CD4-positive, alpha-beta T cell treated with Interleukin-6 for 4 hours (primary cell): ENCODE measurements around the gene NPHP3.

ENCODE experiments used
- DNase-seq: peaks from one replicate; pipeline ENCODE4 v3.0.0-alpha.2; 2020; ENCODE audit warnings: mixed read lengths

NPHP3 gene

DNA sequence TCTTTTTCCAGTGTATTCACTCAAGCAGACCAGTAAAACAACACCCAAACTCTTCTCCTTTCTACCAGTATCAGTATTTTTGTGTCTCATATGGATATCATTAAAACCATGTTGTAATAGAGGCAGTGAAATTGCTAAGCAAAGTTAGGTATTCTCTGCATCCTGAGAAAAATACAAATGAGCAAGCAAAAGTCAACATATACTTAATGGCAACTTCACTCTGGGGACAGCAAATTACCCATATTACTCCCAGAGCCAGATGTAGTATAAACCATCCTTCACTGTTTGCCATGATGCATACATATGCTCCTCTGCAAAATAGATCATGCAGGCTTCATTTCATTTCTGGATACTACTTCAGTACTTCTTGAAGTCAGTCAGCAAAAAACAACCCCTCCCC is 40.0 kb downstream of the NPHP3 start:
- DNase-seq: no peak

DNA sequence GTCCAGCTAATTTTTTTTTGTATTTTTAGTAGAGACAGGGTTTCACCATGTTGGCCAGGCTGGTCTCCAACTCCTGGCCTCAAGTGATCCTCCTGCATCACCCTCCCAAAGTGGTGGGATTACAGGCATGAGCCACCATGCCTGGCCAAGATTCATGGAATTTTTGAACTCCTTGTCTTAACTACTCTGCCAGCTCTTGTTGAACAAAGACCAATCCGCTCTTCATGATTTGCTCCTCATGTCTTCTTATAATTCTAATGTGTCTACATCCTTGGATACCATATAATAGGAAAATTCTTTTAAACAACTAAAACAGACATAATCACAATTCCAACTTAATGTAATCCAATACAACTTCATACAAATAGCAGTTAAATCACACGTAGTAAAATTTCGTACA is 40.8 kb downstream of the NPHP3 start:
- no peak for DNase-seq

DNA sequence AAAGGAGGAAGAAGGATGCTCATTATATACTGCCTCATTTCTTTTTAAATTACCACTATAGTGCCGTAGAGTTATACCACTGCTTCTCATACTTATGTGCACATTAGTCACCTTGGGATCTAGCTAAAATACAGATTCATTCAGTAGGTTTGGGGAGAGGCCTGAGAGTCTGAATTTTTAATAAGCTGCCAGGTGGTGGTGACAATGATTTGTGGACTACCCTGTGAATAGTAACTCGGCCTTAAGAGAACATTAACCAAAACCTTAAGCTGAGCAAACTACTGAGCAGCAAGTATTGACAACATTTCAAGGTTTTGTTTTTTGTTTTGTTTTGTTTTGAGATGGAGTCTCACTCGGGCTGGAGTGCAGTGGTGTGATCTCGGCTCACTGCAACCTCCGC is 42.3 kb downstream of the NPHP3 start:
- no peak for DNase-seq

DNA sequence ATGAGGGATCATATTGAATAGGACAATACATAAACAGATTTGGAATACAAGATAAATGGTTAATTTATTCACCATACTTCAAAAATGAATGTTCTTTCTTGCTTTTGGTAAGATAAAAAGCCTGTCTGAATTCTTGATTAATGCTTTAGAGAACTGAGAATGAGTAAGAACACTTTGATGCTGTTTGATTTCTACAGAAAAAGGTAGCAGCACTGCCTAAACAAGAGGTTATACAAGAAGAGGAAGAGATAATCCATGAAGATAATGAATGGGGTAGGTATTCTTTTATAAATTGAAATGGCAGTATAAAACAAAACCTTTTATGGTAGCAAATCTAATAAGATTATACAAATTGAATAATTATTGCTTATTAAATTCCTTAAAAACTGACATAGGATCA is 46.8 kb downstream of the NPHP3 start:
- DNase-seq: no peak

DNA sequence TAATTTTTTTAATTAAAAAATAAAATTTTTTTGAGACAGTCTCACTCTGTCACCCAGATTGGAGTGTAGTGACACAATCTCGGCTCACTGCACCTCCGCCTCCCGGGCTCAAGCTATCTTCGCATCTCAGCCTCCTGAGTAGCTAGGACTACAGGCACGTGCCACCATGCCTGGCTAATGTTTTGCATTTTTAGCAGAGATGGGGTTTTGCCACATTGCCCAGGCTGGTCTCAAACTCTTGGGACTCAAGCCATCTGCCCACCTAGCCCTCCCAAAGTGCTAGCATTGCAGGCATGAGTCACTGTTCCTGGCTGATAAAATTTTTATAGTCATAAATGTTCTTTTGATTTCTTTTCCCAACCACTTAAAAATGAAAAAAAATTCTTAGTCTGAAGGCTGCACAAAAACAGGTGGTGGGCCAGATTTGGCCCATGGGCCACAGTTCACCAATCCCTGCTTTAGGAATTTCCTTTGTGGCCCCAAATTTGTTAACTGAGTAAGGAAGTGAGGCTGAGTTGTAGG is 52.9 kb downstream of the NPHP3 start:
- no peak for DNase-seq

DNA sequence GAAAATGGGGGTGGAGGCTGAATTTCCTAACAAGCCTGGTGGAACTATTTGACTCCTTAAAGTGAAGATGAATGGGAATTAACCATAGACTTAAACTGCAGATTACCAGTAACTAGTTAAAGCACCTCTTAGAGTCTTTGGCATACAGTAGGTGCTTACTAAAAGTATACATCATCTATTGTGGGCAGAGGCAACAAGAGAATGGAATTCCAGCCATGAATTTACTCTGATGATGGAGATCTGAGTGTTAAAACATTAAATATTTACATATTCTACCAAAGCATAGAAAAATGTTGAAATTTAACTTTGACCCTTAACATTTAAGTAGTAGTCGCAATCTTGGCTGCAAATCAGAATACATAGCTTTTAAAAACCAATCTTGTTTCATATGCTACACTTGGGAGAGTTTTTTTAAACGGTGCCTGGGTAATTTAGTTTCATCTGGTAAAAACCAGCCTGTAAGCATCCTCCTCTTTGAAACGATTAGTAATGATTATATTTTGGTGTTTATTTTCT is 56.9 kb downstream of the NPHP3 start:
- DNase-seq: no peak

DNA sequence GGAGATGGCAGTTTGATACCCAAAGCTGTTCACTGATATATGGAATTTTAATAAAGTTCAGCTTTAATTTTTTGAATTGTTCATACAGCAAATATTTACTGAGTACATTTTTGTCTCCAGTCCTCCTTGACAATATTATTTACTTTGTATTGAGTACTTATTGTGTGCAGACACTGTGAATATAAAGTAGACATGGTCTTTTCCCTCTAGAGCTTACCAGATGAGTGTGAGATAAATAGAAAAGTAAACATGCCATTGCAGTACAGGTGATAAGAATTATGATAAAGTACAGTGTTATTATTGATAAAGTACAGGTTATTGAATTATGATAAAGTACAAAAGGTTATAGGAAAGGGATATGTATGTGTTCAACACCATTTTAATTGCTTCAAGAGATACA is 60.0 kb downstream of the NPHP3 start:
- DNase-seq: no peak

DNA sequence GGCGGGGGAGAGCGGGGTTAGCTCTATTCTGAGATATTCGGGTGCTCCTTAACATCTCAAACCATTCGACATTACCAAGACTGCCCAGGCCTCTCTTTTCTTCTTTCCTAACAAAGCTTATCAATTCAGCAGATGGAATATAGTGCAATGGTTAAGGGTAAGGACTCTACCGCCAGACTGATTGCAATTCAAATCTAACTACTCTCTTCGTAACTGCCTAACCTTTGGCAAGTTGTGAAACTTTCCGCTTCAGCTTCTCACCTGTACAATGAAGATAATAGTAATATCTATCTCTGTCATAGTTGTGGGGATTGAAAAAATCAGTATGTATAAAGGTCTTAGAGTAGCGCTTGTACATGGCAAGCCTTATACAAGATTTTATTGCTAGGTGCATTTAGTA is 61.1 kb downstream of the NPHP3 start:
- no peak for DNase-seq

DNA sequence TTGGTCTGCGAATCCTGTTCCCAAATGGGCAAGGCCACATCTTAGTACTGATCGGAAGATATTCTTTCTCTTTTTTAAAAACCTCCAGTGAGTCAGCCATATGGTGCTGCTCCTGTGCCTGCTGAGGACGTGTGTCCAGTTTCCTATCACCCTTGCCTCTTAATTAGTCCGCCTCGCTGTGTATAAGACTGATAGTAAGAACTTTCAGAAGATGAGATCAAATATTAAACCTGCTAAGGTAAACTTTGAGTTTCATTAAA is 61.5 kb downstream of the NPHP3 start:
- DNase-seq: no peak

DNA sequence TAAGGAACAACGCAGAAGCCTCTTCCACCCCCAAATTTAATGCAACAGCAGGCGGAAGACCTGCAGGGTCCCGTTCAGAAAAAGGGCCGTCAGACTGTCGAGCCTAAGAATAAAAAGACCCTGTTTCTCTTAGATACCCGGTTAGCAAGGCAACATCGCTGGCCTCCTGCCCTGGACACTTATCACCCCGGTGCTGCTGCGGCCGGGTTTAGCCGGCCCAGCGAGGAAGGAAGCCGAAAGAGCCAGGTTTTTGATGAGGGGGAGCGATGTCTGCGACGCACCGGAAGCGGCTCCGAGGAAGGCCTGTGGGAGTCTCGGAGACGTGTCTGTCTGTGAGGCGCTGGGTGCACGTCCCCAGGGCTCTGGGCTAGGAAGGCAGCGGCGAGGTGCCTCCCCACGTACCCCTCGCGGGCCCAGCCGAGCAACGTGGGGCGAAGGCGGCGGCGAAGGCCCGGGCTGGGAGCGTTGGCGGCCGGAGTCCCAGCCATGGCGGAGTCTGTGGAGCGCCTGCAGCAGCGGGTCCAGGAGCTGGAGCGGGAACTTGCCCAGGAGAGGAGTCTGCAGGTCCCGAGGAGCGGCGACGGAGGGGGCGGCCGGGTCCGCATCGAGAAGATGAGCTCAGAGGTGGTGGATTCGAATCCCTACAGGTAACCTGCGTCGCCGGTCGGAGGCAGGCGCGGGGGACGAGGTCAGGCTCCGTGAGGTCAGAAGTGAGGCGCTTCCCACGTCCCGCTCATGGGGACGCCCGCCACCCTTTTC is 62.0 kb downstream of the NPHP3 start, which contains the start of gene UBA5:
TSS of gene UBA5 (plus strand) at position 278 of the 759 bp plus-strand sequence. CDS start at position 487, 209 bp downstream.
- peak; percentile 75 for DNase-seq

DNA sequence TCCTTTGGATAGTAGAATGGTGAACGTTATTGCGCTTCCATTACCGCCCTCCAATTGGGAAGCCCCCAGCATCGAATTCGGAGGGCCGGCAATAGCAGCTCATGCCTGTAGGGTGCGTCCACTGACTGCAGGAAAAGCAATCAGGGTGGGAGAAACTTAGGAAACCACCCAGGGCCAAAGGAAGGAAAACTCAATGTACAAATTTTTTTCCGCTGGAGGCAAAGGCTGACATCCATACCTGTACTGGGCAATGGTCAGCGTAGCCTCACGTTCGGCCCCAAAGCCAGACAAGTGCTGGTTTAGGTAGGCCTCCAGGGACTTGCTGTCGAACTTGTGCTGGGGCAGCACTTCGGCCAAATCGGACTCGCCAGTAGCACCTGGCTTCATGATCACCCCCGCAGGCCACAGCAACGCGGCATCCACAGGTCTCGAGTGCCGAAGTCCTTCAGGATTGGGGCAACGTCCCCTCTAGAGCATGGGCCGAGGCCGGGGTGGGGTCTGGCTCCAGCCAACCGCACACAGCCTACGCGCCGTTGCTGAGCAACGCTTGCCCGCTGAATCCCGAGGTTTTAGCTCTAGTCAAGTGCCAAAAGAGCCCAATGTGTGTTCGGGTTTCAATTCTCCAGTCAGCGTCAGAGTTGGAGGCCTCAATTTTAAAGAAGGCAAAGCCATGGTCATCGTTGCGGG is 62.7 kb downstream of the NPHP3 start, which contains the start of gene ACAD11:
TSS of gene ACAD11 (minus strand) at position 445 of the 687 bp plus-strand sequence. CDS start at position 387, 58 bp downstream.
- peak; percentile 41 for DNase-seq

DNA sequence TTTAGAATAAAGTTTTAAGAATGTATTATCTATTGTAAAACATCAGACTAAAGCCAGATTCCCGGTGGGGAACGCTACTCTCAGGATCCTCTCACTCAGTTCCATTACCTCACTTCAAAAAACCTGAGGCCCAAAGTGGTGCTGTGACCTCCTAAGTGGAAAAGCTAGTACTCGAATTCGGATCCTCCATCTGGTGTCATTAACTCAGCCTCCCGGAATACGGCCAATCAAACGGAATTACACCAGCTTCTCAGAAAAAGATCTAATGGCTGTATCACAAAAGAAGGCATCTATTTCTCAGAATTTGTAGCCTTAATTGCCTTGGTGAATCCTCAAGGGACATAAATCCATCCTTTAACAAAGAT is 63.2 kb downstream of the NPHP3 start:
- no peak for DNase-seq

DNA sequence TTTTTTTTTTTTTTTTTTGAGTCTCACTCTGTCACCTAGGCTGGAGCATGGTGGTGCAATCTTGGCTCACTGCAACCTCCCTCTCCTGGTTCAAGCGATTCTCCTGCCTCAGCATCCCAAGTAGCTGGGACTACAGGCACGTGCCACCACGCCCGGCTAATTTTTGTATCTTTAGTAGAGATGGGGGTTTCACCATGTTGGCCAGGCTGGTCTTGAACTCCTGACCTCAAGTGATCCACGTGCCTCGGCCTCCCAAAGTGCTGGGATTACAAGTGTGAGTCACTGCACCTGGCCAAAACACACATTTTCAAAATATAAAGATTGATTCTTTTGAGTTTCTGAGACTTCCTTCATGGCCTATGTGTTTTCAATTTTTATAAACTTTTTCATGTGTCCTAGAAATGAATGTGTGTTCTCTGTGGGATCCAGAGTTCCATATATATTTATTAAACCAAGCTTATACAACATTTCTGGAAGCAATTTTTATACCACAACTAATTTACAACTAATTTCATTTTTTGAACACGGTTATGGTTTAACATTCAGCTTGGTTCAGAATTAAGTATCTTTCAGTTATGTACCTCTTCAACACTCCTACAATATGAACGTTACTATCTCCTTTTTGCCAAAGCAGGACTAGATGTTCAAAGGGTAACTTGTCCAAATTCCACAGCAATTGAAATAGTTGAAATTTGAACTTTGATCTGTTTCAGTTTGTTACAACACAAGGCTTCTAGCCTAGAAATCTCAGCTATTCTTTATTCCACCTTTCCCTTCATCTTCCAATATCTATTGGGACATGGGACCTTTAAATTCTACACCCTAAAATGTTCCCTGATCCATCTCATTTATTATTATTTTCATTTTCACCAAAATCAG is 64.1 kb downstream of the NPHP3 start:
- no peak for DNase-seq

DNA sequence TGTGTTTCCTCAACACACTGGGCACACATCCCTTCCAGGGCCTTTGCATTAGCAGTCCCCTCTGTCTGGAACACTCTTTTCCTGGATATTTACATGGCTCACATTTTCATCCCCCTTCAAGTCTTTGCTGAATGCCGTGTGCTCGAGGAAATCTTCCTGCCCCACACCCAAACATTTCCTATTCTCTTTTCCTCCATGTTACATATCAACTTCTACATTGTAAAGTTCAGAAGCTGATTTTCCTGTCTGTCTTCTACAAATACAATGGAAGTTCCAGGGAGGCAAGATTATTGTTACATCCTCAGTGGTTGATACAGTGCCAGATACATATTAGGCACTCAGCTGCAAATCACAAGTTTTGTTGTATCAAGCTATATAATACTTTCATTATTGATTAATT is 66.7 kb downstream of the NPHP3 start:
- DNase-seq: no peak

DNA sequence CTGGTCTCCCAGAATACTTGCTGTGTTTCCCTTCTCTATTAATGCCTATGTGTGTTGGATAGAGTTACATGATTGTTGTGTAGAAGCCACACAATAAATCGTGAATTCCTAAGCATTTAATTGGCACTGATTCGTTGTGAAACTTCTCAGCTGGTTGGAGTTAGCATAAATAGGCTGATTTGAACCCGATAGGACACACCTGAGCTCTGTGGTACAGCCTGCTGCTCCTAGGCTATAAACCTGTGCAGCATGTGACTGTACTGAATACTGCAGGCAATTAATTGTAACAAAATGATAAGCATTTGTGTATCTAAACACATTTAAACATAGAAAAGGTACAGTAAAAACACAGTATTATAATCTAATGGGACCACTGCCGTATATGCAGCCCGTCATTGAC is 67.5 kb downstream of the NPHP3 start:
- no peak for DNase-seq

DNA sequence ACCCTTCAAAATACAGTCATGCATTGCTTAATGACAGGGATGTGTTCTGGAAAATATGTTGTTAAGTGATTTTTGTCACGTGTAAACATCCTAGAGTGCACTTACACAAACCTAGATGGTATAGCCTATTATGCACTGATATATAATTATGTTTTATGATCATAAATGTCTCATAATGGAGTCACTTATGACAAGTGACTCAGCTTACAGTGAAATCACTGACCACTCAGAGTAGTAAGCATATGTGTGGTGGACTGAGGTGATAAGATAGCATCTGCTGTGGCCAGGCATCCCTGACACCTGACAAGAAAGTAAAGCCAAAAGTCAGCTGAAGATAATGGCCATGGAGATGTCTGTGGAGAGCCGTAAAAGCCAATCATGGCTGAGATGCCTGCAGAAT is 68.0 kb downstream of the NPHP3 start:
- DNase-seq: no peak

DNA sequence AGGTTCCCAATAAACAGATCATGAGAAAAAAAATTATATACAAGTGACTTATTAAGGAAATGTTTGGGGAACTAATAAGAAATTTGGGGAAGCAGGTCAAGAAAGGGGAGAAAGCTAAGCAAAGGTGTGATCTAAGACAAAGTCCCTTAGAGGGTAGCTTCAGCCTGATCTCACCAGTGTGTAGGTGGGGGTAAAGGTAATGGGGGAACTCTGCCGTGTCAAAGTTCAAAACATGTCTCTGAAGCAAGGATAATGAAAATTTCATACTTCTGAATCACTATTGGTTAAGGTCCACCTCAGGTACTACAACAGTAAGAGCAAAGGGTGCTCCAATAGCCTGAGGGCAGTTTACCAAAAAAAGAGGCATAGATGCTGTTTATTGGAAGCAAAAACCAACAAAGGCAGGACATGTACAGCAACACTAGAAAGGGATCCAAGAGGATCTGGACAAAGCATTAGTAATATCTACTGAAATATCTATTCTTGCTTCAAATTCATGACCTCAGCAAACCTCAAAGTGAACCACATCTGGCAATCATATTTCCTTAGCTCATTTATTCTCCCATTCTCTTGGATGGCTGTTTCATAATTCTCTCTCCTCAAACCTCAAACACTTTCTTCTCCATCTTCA is 69.5 kb downstream of the NPHP3 start:
- DNase-seq: no peak

DNA sequence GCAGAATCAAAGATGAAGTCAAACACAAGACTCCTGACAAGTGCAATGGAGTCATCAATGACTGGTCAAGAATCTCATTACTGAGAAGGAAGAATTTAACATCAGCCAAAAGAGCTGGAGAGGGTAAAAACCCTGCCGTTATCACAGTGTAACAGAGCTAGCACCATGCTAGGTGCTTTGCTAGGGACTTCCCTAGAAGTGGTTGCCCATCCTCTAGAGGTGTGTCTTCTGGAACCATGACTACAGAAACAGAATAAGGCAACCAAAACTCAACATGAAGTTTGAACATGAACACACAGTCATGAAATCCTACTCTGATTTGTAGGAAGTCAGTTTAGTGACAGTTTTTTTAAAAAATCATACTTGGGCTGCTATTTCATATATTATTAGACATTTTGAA is 72.1 kb downstream of the NPHP3 start:
- no peak for DNase-seq

DNA sequence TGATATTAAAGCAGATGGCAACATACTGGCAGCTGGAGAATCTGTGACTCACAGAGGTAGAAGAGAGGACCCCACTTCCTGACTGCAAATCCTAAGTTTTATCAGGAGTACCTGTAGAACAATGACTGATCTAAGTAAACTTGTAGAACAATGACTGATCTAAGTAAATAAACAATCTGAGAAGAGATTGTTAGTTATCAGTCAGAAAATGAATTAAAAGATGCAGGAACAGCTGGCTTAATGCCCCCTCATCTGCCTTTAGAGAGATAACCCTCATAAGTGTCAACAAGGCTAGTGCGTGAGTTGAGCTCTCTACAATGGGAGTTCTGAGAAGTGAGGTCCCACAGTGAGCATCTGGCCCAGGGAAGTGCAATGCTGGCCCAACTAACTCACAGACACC is 77.2 kb downstream of the NPHP3 start:
- no peak for DNase-seq

DNA sequence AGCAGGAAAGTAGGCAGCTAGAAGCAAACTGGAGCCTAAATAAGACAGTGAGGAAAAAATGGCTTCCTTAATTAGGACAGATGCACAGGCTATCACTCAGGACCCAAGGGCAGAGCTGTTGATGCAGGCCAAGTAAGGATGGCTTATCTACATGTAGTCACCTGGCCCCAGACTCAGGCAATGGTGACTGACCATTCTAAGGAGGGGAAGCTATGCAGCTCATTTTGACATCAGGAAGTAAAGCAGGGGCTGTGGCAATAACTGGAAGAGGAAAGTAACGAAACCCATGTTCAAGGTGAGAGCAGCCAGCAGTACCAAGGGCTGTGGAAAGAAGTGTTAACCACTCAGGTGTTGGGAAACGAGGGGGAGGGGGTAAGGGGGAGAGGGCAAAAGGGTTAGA is 78.8 kb downstream of the NPHP3 start:
- DNase-seq: no peak

DNA sequence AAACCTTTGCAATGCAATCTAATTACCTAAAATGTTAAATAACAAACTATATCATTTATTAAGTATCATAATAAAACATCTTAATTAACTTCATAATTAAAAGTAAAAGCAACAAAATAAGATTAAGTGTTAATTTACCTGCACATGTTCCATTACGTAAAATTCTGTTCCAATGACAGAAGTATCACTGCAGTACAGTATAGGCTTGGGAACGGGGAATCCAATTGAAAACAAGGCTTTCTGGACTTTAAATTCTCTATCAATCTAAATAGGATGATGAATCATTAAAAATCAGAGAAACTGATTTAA is 79.7 kb downstream of the NPHP3 start:
- no peak for DNase-seq

DNA sequence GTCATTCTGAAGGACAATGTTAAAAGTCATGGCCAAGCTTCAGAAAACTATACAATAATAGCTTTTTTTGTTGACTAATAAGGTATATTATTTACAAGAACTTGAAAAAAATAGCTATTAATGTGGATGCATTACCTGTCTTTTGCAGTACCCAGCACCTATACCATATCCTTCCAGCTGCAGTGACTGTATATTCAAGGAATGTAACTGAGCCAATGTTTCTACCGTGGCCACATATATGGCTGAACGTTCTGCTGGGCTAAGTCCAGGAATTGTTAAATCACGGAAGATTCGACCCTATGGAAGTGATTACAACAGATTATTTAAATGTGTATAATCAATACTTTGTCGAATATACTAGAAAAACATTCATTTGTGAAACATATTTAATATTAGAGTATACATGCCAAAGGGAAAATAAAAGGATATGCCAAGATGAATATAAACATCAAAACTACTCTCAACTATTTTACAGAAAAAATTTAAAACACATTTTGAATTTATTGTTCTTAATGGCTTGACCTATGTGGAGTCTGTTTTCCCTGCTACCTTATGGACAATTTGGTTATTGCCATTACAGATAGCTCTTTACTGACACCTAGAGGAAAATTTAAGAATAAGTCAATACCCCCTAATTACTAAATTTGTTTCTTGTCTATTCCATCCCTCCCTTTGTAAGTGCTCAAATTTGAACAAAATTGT is 80.2 kb downstream of the NPHP3 start:
- DNase-seq: no peak
